ENCODE results near the gene ZBTB47.

Gene ZBTB47

DNA sequence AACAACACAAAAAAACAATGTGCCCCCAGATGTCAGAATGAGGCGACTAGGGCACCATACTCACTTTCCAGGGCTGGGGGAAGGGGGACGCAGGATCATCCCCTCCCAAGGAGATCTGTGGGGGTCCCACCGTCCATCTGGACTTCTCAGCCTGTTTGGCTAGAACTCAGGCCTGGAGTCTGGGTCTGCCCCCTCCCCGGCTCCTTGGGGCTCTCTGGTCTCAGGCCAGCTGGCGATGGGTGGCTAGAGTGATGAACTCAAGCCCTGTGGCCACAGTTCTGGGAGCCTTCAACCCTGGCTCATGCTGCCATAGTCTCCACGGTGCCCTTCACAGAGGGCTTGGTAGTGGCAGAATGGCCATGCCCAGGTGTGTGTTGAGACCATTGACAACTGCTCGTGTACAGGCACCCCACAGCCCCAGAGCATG, 13.6 kb downstream of the ZBTB47 start:
- DNase-seq = peak in 1 of 2 donors; percentile 65
- Histone ChIP-seq H3K9me3 (no peaks in the 10 kb centered on the region), H3K36me3 (peaks cover 0 to 24% (median 9%) of the 10 kb centered on the region in 3 donors), H3K4me3 (no peak overlapping the region), H3K27me3 (no peaks in the 10 kb centered on the region), H3K4me1 (peaks cover 0 to 34% (median 25%) of the 10 kb centered on the region in 4 donors), H3K27ac (peak overlapping the region; percentile 68 to 81)
- intact Hi-C loops (cut with DNase I; ENCODE audit: low total_unique reads) = no loop called here
- TF ChIP-seq, protein P1, sequence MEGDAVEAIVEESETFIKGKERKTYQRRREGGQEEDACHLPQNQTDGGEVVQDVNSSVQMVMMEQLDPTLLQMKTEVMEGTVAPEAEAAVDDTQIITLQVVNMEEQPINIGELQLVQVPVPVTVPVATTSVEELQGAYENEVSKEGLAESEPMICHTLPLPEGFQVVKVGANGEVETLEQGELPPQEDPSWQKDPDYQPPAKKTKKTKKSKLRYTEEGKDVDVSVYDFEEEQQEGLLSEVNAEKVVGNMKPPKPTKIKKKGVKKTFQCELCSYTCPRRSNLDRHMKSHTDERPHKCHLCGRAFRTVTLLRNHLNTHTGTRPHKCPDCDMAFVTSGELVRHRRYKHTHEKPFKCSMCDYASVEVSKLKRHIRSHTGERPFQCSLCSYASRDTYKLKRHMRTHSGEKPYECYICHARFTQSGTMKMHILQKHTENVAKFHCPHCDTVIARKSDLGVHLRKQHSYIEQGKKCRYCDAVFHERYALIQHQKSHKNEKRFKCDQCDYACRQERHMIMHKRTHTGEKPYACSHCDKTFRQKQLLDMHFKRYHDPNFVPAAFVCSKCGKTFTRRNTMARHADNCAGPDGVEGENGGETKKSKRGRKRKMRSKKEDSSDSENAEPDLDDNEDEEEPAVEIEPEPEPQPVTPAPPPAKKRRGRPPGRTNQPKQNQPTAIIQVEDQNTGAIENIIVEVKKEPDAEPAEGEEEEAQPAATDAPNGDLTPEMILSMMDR (IDR thresholded peaks at IDR 0.05) = no peak

DNA sequence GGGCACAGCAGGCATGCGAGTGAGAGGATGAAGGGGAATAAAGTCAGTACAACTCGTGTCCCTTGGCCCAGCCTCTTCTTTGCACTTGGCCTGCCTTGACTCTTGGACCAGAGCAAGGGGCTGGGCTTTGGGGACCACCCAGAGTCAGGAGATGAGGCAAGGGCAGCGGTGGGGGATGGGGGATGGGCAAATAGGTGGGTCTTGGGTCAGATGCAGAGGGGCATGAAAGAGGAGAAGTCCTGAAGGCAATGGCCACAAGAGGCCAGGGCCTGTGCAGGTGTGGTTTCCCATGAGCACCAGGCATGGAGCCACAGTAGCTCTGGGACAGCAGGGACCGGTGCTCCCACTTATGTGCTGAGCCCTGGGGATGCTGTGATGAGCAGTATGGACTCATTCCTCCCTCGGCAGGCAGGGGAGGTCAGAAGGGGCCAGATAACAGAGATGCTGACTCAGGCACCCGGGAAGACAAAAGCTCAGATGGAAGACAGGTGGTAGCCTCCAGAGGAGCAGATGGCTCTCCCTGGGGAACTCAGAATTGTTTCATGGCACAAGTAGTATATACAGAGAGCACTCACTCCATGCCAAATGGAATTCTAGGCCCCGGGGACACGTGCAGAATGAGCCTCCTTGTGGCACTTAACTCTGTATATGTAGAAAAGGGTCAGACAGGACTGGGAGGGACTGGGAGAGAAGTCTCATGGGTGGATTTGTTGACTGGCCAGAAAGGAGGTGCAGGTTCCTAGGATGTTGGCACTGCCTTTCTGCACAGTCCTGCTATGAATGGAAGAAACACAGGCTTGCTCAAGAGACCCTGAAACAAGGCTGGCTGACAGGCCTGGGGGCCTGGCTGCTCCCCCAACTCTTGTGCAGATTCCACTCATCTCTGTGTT, 14.3 kb downstream of the ZBTB47 start:
- intact Hi-C loops (cut with DNase I; ENCODE audit: low total_unique reads) = no loop called here
- Histone ChIP-seq H3K4me1 (peaks cover 0 to 34% (median 25%) of the 10 kb centered on the region in 4 donors), H3K4me3 (no peak overlapping the region), H3K9me3 (no peaks in the 10 kb centered on the region), H3K36me3 (peaks cover 0 to 17% (median 8%) of the 10 kb centered on the region in 3 donors), H3K27ac (peak overlapping the region in 1 of 2 donors; percentile 81), H3K27me3 (no peaks in the 10 kb centered on the region)
- DNase-seq = peak in 1 of 2 donors; percentile 63
- TF ChIP-seq, protein P1 (IDR thresholded peaks at IDR 0.05) = no peak

DNA sequence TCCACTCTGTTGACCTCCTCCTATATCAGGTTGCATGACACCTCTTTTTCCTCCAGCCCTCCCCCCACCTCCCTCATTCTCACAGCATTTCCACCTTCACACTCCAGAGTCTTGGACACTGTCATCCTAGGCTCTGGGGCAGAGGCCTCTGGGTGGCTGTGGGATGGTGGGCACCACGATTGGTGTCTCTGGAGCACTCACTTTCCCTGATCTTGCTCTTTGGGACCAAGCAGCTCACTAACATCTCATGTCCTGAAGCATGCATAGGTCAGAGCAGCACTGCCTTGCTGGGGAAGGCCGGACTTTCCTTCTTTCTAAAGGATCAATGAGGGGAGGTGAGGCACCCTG, 14.9 kb downstream of the ZBTB47 start:
- peaks cover 0 to 34% (median 25%) of the 10 kb centered on the region in 4 donors for H3K4me1 ChIP-seq
- H3K27ac ChIP-seq = no peak overlapping the region
- H3K4me3 ChIP-seq = no peak overlapping the region
- TF ChIP-seq, protein P1 (IDR thresholded peaks at IDR 0.05) = no peak
- no peaks in the 10 kb centered on the region for H3K9me3 ChIP-seq
- peaks cover 0 to 11% (median 2%) of the 10 kb centered on the region in 3 donors for H3K36me3 ChIP-seq
- DNase-seq = peak in 1 of 2 donors; percentile 47
- intact Hi-C loops (cut with DNase I; ENCODE audit: low total_unique reads) = no loop called here
- no peaks in the 10 kb centered on the region for H3K27me3 ChIP-seq

DNA sequence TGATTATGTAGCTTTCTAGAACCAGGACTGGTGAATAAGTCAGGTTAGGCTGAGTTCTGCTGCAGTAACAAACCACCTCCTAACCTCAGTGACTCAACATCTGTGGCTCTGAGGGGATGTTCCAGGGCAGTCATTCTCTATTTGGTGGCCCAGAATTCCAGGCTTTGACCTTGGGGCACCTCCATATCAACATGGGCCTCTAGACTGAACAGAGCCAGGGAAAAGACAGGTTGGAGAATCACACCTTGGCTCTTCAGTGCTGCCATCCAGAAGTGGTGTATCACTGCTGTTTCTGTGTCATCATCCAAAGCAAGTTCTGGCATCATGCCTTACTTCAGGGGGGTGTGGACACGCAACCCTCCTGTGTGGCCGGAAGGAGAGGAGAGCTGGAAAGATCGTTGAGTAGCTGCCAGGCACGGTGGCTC, 15.3 kb downstream of the ZBTB47 start:
- DNase-seq = peak in 1 of 2 donors; percentile 60
- intact Hi-C loops (cut with DNase I; ENCODE audit: low total_unique reads) = no loop called here
- Histone ChIP-seq H3K27me3 (no peaks in the 10 kb centered on the region), H3K9me3 (no peaks in the 10 kb centered on the region), H3K36me3 (peaks cover 0 to 9% (median 0%) of the 10 kb centered on the region in 3 donors), H3K27ac (no peak overlapping the region), H3K4me3 (no peak overlapping the region), H3K4me1 (peaks cover 0 to 34% (median 25%) of the 10 kb centered on the region in 4 donors)
- TF ChIP-seq, protein P1 (IDR thresholded peaks at IDR 0.05) = no peak

DNA sequence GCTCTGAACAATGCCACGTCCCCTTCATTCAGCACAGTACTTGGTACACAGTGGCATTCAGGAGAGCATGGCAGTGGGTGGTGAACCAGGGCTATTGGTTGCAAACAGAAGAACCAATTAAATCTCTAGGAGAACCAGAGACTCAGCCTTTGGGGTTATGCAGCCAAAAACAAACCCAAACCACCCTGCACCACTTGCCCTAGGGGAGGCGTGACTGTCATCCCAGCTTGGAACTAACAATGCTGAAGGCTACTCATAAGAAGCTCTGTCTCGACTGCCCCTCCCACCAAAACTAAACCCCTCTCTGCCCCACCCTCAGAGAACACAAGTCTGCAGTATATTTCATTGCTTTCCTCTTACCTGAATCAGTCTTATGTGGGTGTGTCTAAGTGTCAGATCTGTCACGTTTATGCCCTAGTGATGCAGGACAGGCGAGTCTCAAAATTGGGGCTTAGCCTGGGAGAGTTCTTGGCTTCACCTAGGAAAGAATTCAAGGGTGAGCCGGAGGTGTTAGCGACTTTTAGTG, 16.6 kb downstream of the ZBTB47 start:
- H3K27me3 ChIP-seq = no peaks in the 10 kb centered on the region
- DNase-seq = peak in 1 of 2 donors; percentile 57
- no peak overlapping the region for H3K4me3 ChIP-seq
- no peaks in the 10 kb centered on the region for H3K36me3 ChIP-seq
- H3K9me3 ChIP-seq = no peaks in the 10 kb centered on the region
- no peak overlapping the region for H3K27ac ChIP-seq
- intact Hi-C loops (cut with DNase I; ENCODE audit: low total_unique reads) = no loop called here
- peaks cover 0 to 32% (median 25%) of the 10 kb centered on the region in 4 donors for H3K4me1 ChIP-seq
- TF ChIP-seq, protein P1 (IDR thresholded peaks at IDR 0.05) = no peak
